ENCODE measurements around the gene MLLT3. TPM values are rescaled to one million over a fixed set of nuclear protein-coding genes. Genes with fewer than 3 reads are reported as not detected.

Gene MLLT3
- total RNA-seq, 1 donor from 2014 or later = 65.8 TPM

DNA sequence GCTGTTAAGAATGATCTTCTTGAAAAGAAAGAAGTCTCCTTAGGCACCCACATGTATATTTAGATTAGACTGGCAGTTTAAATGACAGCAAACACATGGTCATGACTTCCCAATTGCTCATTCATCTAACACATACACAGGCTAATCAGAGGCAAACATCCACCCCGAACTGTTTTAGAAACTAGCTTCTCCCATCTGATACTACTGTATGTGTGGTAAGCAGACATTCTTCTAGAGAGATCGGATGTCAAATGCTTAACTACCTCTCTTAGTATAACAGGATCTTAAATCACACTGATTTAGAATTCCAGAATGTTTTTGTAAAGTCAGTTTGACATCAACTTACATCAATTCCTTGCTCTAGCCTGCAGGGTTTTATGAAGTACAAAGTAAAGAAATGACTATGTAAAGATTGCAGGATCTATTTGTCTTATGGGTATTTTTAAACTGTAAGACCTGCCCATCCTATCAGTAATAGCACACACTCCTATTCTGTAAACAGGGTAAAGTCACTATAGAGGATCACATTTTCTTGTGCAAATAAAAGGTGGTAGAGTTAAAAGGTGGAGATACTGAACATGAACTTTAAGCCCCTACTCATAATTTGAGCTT lies 239.7 kb downstream of the MLLT3 start:
- H3K27me3 ChIP-seq (ENCODE audit: control insufficient read depth in 3 of 3, insufficient read depth in 3 of 3, low read length in 3 of 3) = no peaks in the 10 kb centered on the region
- no peaks in the 10 kb centered on the region for H3K36me3 ChIP-seq (ENCODE audit: control insufficient read depth in 3 of 3, insufficient read depth in 3 of 3, low read length in 3 of 3)
- H3K4me3 ChIP-seq (ENCODE audit: low read length in 3 of 3) = no peak overlapping the region
- no peak overlapping the region for H3K27ac ChIP-seq (ENCODE audit: low read depth, low read length)
- H3K9ac ChIP-seq (ENCODE audit: low read depth in 1 of 3, low read length in 3 of 3) = peak overlapping the region in 1 of 3 donors; percentile 24
- H3K4me1 ChIP-seq (ENCODE audit: control insufficient read depth in 3 of 3, insufficient read depth in 3 of 3, low read length in 3 of 3) = peaks cover 0 to 7% (median 4%) of the 10 kb centered on the region in 3 donors
- no peaks in the 10 kb centered on the region for H3K9me3 ChIP-seq (ENCODE audit: control insufficient read depth in 3 of 3, low read length in 3 of 3)

DNA sequence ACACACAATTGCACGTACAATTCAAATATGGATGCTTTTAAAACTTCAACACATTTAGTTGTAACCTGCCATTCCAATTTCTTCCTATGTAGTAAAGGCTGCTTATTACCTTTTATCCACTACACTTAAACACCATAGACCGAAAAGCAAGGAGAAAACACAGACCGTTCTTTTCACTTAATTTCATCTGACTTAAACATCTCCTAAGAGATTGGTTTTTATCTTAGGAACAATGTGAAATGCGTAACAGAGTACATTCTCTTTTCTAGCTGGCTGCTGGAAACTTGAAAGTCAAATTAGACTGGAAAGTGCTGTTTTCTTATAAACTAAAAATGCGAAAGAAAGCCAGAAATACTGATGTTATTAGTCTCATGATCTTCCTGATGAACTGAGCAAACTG lies 241.8 kb downstream of the MLLT3 start:
- H3K9me3 ChIP-seq (ENCODE audit: control insufficient read depth in 3 of 3, low read length in 3 of 3) = no peaks in the 10 kb centered on the region
- no peaks in the 10 kb centered on the region for H3K36me3 ChIP-seq (ENCODE audit: control insufficient read depth in 3 of 3, insufficient read depth in 3 of 3, low read length in 3 of 3)
- no peak overlapping the region for H3K9ac ChIP-seq (ENCODE audit: low read depth in 1 of 3, low read length in 3 of 3)
- H3K27ac ChIP-seq (ENCODE audit: low read depth, low read length) = no peak overlapping the region
- peaks cover 0 to 7% (median 4%) of the 10 kb centered on the region in 3 donors for H3K4me1 ChIP-seq (ENCODE audit: control insufficient read depth in 3 of 3, insufficient read depth in 3 of 3, low read length in 3 of 3)
- H3K4me3 ChIP-seq (ENCODE audit: low read length in 3 of 3) = no peak overlapping the region
- no peaks in the 10 kb centered on the region for H3K27me3 ChIP-seq (ENCODE audit: control insufficient read depth in 3 of 3, insufficient read depth in 3 of 3, low read length in 3 of 3)

DNA sequence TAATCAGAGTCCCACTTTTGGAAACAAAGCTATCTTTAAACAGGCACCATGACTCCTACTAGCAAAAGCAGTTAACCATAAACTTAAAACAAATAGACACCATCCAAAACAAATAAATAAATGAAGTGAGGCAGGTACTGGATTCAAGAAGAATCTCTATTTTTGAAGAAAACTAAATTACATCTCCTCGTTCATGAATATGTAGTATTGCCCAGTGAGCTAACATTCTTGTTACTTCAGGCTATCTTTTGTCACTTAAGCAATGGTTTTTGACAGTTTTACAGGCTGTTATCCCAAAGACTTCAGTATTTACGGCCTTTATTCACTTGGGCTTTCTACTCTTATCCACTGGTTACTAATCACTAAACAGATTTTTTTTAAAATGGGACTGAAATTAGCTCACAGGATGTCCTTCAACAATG lies 242.5 kb downstream of the MLLT3 start:
- peaks cover 0 to 7% (median 4%) of the 10 kb centered on the region in 3 donors for H3K4me1 ChIP-seq (ENCODE audit: control insufficient read depth in 3 of 3, insufficient read depth in 3 of 3, low read length in 3 of 3)
- H3K36me3 ChIP-seq (ENCODE audit: control insufficient read depth in 3 of 3, insufficient read depth in 3 of 3, low read length in 3 of 3) = no peaks in the 10 kb centered on the region
- no peaks in the 10 kb centered on the region for H3K27me3 ChIP-seq (ENCODE audit: control insufficient read depth in 3 of 3, insufficient read depth in 3 of 3, low read length in 3 of 3)
- no peak overlapping the region for H3K9ac ChIP-seq (ENCODE audit: low read depth in 1 of 3, low read length in 3 of 3)
- H3K27ac ChIP-seq (ENCODE audit: low read depth, low read length) = no peak overlapping the region
- H3K4me3 ChIP-seq (ENCODE audit: low read length in 3 of 3) = no peak overlapping the region
- H3K9me3 ChIP-seq (ENCODE audit: control insufficient read depth in 3 of 3, low read length in 3 of 3) = no peaks in the 10 kb centered on the region

DNA sequence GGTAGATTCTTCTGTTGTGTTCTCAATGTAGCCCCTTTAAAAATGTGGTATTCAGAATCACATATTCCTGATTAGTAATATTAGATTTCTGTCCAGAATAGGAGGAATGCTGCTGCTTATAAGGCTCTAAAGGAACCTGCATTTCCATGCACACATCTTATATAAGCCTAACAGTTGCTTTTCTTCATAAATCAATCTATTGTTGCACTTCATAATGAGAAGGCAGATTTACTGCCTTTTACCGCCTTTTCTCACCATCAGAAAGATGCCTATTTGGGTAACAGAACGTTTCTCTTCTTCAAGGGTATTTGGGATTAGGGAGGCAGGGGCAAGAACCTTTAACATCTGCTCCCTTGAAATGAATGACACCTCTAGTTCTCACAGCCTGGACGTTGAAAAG lies 243.4 kb downstream of the MLLT3 start:
- Histone ChIP-seq H3K9me3 (ENCODE audit: control insufficient read depth in 3 of 3, low read length in 3 of 3) (no peaks in the 10 kb centered on the region), H3K27me3 (ENCODE audit: control insufficient read depth in 3 of 3, insufficient read depth in 3 of 3, low read length in 3 of 3) (no peaks in the 10 kb centered on the region), H3K4me1 (ENCODE audit: control insufficient read depth in 3 of 3, insufficient read depth in 3 of 3, low read length in 3 of 3) (peaks cover 0 to 7% (median 4%) of the 10 kb centered on the region in 3 donors), H3K9ac (ENCODE audit: low read depth in 1 of 3, low read length in 3 of 3) (no peak overlapping the region), H3K36me3 (ENCODE audit: control insufficient read depth in 3 of 3, insufficient read depth in 3 of 3, low read length in 3 of 3) (no peaks in the 10 kb centered on the region), H3K4me3 (ENCODE audit: low read length in 3 of 3) (no peak overlapping the region), H3K27ac (ENCODE audit: low read depth, low read length) (no peak overlapping the region)

DNA sequence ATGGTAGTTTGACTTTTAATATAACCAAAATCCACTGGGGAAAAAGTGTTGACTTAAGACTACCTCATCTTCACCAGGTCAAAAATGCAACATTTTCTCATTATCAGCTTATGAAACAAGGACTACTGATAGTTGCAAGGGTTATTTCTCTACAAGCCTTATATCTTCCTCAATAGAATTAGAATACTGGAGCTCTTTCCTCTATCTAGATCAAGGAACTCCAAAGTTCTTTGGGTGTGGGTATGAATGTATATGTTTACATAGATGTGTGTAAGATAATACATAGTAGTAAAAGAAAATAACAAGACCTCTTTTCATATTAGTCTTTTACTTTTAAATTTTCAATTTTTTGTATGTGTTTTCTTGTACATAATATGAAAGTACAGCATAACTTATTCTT lies 244.5 kb downstream of the MLLT3 start:
- Histone ChIP-seq H3K27me3 (ENCODE audit: control insufficient read depth in 3 of 3, insufficient read depth in 3 of 3, low read length in 3 of 3) (no peaks in the 10 kb centered on the region), H3K9me3 (ENCODE audit: control insufficient read depth in 3 of 3, low read length in 3 of 3) (no peaks in the 10 kb centered on the region), H3K4me1 (ENCODE audit: control insufficient read depth in 3 of 3, insufficient read depth in 3 of 3, low read length in 3 of 3) (peaks cover 0 to 6% (median 4%) of the 10 kb centered on the region in 3 donors), H3K36me3 (ENCODE audit: control insufficient read depth in 3 of 3, insufficient read depth in 3 of 3, low read length in 3 of 3) (no peaks in the 10 kb centered on the region), H3K4me3 (ENCODE audit: low read length in 3 of 3) (no peak overlapping the region), H3K27ac (ENCODE audit: low read depth, low read length) (no peak overlapping the region), H3K9ac (ENCODE audit: low read depth in 1 of 3, low read length in 3 of 3) (no peak overlapping the region)

DNA sequence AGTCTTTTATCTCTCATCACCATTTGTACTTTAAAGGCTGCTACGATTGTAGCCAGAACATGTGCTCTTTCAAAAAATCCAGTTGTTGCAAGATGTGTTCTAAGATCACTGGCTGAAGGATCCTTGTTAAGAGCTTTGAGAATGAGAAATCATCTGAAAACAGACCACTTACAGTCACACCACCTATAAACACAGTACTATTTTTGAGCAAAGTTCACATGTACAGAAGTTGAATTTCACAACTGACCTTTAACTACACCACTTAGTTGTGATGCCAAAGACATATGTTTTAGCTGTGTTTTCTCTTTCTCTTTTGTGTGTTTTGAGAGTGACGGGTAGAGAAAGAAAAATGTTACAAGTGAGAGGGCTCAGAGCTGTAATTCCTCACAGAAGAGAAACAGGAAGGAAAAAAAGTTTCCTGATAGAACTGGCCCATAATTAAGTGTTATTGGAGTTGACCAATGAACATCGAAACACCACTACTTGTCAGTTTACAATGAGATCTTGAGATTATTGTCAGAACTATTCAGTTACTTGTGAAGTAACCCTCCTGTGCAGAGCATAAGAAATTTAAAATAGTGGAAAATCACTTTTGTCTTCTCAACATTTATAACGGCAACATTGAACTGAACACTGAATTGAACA lies 245.4 kb downstream of the MLLT3 start:
- no peaks in the 10 kb centered on the region for H3K9me3 ChIP-seq (ENCODE audit: control insufficient read depth in 3 of 3, low read length in 3 of 3)
- H3K4me3 ChIP-seq (ENCODE audit: low read length in 3 of 3) = no peak overlapping the region
- no peaks in the 10 kb centered on the region for H3K27me3 ChIP-seq (ENCODE audit: control insufficient read depth in 3 of 3, insufficient read depth in 3 of 3, low read length in 3 of 3)
- no peak overlapping the region for H3K9ac ChIP-seq (ENCODE audit: low read depth in 1 of 3, low read length in 3 of 3)
- H3K36me3 ChIP-seq (ENCODE audit: control insufficient read depth in 3 of 3, insufficient read depth in 3 of 3, low read length in 3 of 3) = no peaks in the 10 kb centered on the region
- H3K4me1 ChIP-seq (ENCODE audit: control insufficient read depth in 3 of 3, insufficient read depth in 3 of 3, low read length in 3 of 3) = no peaks in the 10 kb centered on the region
- H3K27ac ChIP-seq (ENCODE audit: low read depth, low read length) = no peak overlapping the region

DNA sequence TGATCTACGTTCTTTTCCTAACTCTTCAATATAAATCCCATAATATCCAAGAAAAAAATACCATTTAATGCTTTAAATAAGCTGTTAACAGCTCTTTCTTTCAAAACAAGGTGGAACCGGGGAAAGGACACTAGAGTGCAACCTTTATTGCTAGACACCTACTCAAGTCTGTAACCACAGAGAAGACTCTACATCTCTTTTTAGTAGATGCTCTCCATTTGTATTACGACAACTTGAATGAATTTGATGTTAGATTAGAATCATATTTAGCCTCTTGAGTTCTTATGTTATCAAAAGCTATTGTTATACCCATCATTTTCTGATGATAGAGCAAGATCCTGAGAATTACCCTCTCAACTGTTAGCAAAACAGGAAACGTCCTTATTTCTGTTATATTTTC lies 246.3 kb downstream of the MLLT3 start:
- no peak overlapping the region for H3K9ac ChIP-seq (ENCODE audit: low read depth in 1 of 3, low read length in 3 of 3)

DNA sequence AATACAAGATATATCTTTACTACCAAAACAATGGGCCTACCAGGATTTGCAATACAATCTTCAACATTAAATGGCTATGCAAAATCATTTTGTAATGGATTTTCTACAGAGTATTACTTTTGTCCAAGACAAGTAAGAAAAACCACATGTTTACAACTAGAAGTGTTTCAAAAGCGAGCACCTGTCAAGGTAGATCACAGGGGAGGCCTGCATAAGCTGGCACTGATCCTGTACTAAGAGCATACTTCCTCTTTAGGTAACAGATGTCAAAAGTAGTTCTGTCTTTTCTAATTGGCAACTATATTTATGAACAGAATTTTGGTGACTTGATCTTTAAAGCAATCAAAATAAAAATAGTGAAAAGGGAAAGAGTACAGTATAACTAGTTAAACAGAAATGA lies 249.0 kb downstream of the MLLT3 start:
- no peaks in the 10 kb centered on the region for H3K36me3 ChIP-seq (ENCODE audit: control insufficient read depth in 3 of 3, insufficient read depth in 3 of 3, low read length in 3 of 3)

More for the DNA sequence above, 246.3 kb downstream of the MLLT3 start:
- H3K9me3 ChIP-seq (ENCODE audit: control insufficient read depth in 3 of 3, low read length in 3 of 3) = no peaks in the 10 kb centered on the region
- H3K4me3 ChIP-seq (ENCODE audit: low read length in 3 of 3) = no peak overlapping the region
- no peaks in the 10 kb centered on the region for H3K27me3 ChIP-seq (ENCODE audit: control insufficient read depth in 3 of 3, insufficient read depth in 3 of 3, low read length in 3 of 3)
- H3K36me3 ChIP-seq (ENCODE audit: control insufficient read depth in 3 of 3, insufficient read depth in 3 of 3, low read length in 3 of 3) = no peaks in the 10 kb centered on the region
- H3K27ac ChIP-seq (ENCODE audit: low read depth, low read length) = no peak overlapping the region
- no peaks in the 10 kb centered on the region for H3K4me1 ChIP-seq (ENCODE audit: control insufficient read depth in 3 of 3, insufficient read depth in 3 of 3, low read length in 3 of 3)

DNA sequence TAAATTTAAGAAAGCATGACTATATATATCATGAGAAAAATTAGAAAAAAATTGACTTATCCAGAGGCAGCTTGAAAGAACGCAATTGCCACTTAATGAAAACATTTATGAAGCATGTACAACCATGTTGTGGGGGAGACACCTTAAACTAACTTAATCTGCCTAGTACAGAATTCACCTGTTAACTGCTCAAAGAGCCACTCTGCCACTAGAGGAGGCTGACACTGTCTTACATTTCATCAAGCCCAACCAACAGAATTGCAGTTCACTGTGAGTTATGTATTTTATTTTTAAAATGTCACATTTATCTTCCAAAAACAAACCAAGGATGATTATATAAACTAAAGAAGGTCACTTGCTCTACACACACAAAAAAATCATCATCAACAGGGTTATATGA lies 252.9 kb downstream of the MLLT3 start:
- H3K27me3 ChIP-seq (ENCODE audit: control insufficient read depth in 3 of 3, insufficient read depth in 3 of 3, low read length in 3 of 3) = no peaks in the 10 kb centered on the region
- H3K9ac ChIP-seq (ENCODE audit: low read depth in 1 of 3, low read length in 3 of 3) = no peak overlapping the region
- H3K27ac ChIP-seq (ENCODE audit: low read depth, low read length) = no peak overlapping the region
- no peaks in the 10 kb centered on the region for H3K9me3 ChIP-seq (ENCODE audit: control insufficient read depth in 3 of 3, low read length in 3 of 3)
- no peak overlapping the region for H3K4me3 ChIP-seq (ENCODE audit: low read length in 3 of 3)
- no peaks in the 10 kb centered on the region for H3K4me1 ChIP-seq (ENCODE audit: control insufficient read depth in 3 of 3, insufficient read depth in 3 of 3, low read length in 3 of 3)
- no peaks in the 10 kb centered on the region for H3K36me3 ChIP-seq (ENCODE audit: control insufficient read depth in 3 of 3, insufficient read depth in 3 of 3, low read length in 3 of 3)

More for the DNA sequence above, 249.0 kb downstream of the MLLT3 start:
- Histone ChIP-seq H3K4me3 (ENCODE audit: low read length in 3 of 3) (no peak overlapping the region), H3K27ac (ENCODE audit: low read depth, low read length) (no peak overlapping the region), H3K9ac (ENCODE audit: low read depth in 1 of 3, low read length in 3 of 3) (no peak overlapping the region), H3K27me3 (ENCODE audit: control insufficient read depth in 3 of 3, insufficient read depth in 3 of 3, low read length in 3 of 3) (no peaks in the 10 kb centered on the region), H3K9me3 (ENCODE audit: control insufficient read depth in 3 of 3, low read length in 3 of 3) (no peaks in the 10 kb centered on the region), H3K4me1 (ENCODE audit: control insufficient read depth in 3 of 3, insufficient read depth in 3 of 3, low read length in 3 of 3) (no peaks in the 10 kb centered on the region)

DNA sequence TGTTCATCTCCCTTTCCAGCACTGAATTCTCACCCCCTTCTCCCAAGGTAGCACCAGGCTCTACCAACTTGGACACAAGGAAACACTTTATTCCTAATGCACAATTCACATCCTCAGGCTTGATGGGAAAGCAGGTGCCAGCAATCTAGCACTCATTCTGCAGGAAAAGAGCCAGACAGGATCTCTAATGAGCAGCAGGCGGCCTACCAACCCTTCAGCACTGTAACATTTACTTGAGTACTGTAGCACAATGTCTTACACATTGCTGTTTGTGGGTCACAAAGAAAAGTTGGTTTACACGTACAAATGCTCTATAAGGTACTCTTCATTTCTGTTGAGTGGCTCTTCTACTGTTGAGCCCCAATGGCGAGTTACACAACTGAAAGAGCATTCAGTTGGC lies 254.4 kb downstream of the MLLT3 start:
- Histone ChIP-seq H3K9ac (ENCODE audit: low read depth in 1 of 3, low read length in 3 of 3) (no peak overlapping the region), H3K27ac (ENCODE audit: low read depth, low read length) (no peak overlapping the region), H3K4me3 (ENCODE audit: low read length in 3 of 3) (no peak overlapping the region), H3K36me3 (ENCODE audit: control insufficient read depth in 3 of 3, insufficient read depth in 3 of 3, low read length in 3 of 3) (no peaks in the 10 kb centered on the region), H3K4me1 (ENCODE audit: control insufficient read depth in 3 of 3, insufficient read depth in 3 of 3, low read length in 3 of 3) (peaks cover 0 to 3% (median 0%) of the 10 kb centered on the region in 3 donors), H3K27me3 (ENCODE audit: control insufficient read depth in 3 of 3, insufficient read depth in 3 of 3, low read length in 3 of 3) (no peaks in the 10 kb centered on the region), H3K9me3 (ENCODE audit: control insufficient read depth in 3 of 3, low read length in 3 of 3) (no peaks in the 10 kb centered on the region)

Data from skeletal muscle tissue (tissue), 4 donors.